HG03025 (cell line): ENCODE data around the gene PCBP4.

Experiments used
- ATAC-seq: cut with Tn5 transposase; IDR thresholded peaks from one replicate; pipeline ENCODE4 v1.9.1; 2021; ENCODE audit warnings: mild to moderate bottlenecking, moderate library complexity; ENCODE audit not compliant: unreplicated experiment, low FRiP score

The PCBP4 gene

DNA sequence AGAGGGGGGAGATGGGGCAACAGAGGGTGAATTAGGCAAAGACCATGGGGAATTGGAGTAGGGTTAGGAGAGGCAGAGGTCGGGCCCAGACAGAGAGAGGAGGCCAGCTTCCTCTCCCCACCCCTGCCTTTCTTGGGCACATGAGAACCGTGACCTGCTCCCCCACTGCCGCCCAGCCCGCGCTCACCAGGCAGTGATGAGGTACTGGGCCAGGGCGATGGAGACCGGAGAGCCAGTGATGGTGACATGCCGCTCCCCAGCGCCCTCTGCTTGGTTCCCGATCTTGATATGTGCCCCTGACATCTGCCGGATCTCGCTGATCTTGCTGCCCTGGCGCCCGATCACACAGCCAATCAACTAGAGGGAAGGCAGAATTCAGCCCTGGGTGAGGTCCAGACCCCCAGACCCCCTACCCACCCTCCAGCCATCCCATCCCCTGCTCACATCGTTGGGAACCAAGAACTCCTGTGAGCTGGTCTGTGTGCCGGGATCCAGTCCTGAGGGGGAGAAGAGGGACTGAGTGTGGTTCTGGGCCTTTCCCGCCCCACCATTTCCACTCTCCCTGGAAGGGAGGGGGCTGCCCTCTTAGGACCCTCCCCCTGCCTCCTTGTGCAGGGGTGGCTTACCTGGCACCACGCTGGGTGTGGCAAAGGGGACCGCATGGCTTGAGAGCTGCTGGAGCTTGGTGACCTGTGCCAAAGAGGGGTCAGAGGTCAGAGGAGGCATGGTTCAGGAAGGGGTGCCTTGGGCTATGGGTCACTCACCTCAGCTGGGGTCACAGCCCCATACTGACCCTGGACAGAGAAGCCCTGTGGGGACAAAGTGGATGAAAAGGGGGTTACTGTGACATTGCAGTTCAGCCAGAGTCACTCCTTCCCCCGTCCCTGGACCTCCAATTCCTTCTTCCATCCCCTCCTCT lies 8.4 kb downstream of the PCBP4 start:
- no peak for ATAC-seq

DNA sequence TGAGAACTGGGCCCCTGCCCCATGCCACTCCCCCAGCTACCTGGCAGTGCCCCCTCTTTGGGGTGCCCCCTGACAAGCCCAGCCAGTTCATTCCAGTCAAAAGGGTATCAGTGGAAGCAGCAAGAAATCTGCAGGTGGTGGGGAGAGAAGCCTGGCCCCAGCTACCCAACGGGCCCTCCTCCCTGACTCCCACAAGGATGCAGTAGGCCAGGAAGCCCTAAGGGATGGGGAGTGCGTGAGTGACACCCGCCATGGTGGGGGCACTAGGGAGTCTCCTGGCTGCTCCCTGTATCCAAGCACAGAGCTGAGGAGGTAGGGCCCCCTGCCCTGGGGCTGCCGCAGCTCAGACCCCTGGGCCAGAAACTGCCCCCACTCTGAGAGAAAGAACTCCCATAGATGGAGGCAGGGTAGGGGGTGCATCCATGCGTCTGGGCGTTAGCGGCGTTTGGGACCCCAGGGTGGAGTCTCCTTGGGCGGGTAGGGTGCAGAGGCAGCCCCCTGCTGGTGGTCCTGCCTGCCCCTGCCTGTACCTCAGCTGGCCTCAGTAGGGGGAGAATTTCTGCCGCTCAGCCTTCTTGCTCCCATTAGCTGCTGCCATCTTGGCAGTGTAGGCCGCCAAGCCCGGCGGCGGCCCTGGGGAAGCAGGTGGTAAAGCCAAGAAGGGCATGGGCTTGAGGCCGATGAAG lies 9.6 kb downstream of the PCBP4 start:
- ATAC-seq, result no peak

- ATAC-seq, result no peak
These were observed 11.1 kb downstream of the PCBP4 start for GRCh38 chr3:51955893-51956770.

DNA sequence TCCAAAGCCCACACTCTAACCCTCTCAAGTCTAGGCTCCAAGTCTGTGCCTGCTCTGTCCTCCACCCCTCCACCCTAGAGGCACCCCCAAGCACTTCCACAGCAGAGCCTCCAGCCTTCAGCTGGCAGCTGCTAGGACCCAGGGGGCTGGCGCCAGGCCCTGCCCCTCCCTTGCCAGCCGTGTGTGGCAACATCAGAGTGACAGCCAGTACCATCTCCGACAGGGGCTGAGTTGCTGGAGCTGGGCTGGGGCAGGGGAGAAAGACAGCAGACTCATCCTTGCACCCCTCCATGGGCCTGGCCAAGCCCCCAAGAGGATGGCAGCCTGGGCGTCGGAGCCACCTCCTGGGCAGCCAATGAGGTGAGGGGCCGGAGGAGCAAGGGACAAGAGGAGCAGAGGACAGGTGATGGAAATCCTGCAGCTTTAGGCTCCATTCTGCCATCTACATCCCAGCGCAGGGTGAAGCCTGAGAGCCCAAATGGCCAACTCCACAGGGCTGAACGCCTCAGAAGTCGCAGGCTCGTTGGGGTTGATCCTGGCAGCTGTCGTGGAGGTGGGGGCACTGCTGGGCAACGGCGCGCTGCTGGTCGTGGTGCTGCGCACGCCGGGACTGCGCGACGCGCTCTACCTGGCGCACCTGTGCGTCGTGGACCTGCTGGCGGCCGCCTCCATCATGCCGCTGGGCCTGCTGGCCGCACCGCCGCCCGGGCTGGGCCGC lies 11.9 kb downstream of the PCBP4 start, which contains the start of gene GPR62:
TSS of gene GPR62 (plus strand) at position 207 of the 718 bp plus-strand sequence. CDS start at position 479, 272 bp downstream.
- no peak for ATAC-seq

- no peak for ATAC-seq
These were observed 12.5 kb downstream of the PCBP4 start for GRCh38 chr3:51954713-51955112.

DNA sequence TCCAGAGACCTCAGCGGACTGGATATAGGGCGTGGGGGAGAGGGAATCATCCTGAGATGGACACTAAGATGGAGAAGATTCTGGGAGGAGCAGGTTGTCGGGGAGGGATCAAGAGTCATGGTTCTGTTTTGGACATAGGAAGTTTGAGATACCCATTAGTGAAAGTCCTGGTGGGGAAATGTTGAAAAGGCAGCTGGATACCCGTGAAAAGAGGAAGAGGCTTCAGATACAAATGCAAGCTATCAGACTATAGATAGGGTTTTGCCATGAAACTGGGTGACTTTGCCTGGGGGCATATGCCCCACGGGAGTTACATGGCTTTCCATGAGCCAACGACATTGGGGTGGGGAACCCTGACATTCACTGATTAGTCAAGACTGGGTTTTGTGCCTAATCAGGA lies 13.1 kb downstream of the PCBP4 start:
- no peak for ATAC-seq

DNA sequence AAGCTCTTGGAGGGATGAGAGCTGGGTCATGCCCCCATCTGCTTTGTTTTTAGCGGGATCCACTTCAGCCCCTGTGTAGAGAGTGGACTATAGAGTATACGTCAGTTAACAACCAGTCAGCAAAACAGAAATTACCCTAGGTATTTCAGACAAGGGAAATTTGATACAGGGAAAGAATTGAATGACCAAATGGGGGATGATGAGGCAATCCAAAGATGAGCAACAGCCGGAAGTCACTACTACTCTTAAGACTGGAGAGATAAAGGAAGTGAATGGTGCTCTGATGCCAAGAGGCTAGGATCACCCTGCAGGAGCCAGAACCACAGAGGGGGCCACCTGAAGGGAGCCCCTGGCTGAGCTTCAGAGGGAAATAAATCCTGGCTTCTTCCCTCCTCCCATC lies 13.8 kb downstream of the PCBP4 start:
- no peak for ATAC-seq

DNA sequence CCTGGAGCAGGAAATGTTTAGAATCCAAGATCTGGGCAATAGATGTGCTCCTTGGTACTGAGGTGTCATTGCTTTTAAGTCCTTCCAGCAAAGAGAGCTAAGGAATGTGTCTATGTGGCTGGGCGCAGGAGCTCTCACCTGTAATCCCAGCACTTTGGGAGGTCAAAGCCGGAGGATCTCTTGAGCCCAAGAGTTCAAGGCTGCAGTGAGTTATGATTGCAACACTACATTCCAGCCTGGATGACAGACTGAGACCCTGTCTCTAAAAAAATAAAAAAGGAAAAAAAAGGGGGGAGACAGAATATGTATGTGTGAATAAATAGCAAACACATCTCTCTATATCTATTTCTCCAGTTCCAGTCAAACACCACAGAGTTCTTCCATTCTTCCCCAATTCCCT lies 16.4 kb downstream of the PCBP4 start:
- no peak for ATAC-seq

- no peak for ATAC-seq
These were observed 18.1 kb downstream of the PCBP4 start for GRCh38 chr3:51949121-51949520.

GRCh38 chr3:51948016-51948580 lies 19.2 kb downstream of the PCBP4 start:
- no peak for ATAC-seq

GRCh38 chr3:51947215-51947900 lies 19.9 kb downstream of the PCBP4 start:
- no peak for ATAC-seq

DNA sequence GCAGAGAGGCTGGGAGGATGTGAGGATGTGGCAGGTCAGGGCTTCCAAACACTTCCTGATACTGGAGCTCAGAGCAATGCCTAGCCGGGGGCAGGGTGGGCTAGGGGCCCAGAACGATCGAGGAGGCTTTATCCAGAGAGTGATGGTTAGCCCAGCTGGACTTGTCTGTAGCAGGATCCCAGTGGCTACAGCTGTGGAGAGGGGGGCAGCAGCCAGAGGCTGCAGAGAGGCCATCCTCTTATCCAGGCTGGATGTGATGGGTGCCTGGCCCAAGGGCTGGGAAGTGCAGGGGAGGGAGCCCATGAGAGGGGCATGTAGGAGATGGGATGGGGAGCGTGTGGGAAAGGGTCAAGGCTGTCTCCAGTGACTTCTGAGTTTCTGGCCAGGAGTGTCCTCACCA lies 20.5 kb downstream of the PCBP4 start:
- ATAC-seq, result no peak

- ATAC-seq, result no peak
These were observed 21.1 kb downstream of the PCBP4 start for GRCh38 chr3:51945926-51946705.

- ATAC-seq, result no peak
These were observed 22.0 kb downstream of the PCBP4 start for GRCh38 chr3:51945031-51945840.

- no peak for ATAC-seq
These were observed 22.7 kb downstream of the PCBP4 start for GRCh38 chr3:51944451-51945021.

- ATAC-seq, result no peak
These were observed 23.5 kb downstream of the PCBP4 start for GRCh38 chr3:51943451-51944391.
